GM12875 (cell line): Measurements from ENCODE around the gene CRK.

Experiments used
- H3K4me3 ChIP-seq: one replicate; pipeline ENCODE4 v1.5.1; 2011; ENCODE audit warnings: low read depth, low read length, control low read depth
- CTCF ChIP-seq: IDR thresholded peaks from 2 replicates; pipeline ENCODE4 v1.5.1; 2011; ENCODE audit warnings: low read depth, mild to moderate bottlenecking, control low read depth, inconsistent platforms, low read length, moderate library complexity, borderline replicate concordance; ENCODE audit not compliant: insufficient read depth

The CRK gene

GRCh38 chr17:1471490-1471889 is 15.5 kb upstream of the CRK start:
- TF ChIP-seq CTCF: no peak

GRCh38 chr17:1470755-1471462 is 14.9 kb upstream of the CRK start:
- no peak overlapping the region for H3K4me3 ChIP-seq
- no peak for TF ChIP-seq CTCF

More at GRCh38 chr17:1471490-1471889, 15.5 kb upstream of the CRK start:
- no peak overlapping the region for H3K4me3 ChIP-seq

GRCh38 chr17:1470071-1470754 is 14.2 kb upstream of the CRK start:
- H3K4me3 ChIP-seq: no peak overlapping the region
- no peak for TF ChIP-seq CTCF

GRCh38 chr17:1469231-1469852 is 13.3 kb upstream of the CRK start:
- H3K4me3 ChIP-seq: no peak overlapping the region
- no peak for TF ChIP-seq CTCF

GRCh38 chr17:1467898-1468492 is 12.0 kb upstream of the CRK start:
- no peak overlapping the region for H3K4me3 ChIP-seq
- no peak for TF ChIP-seq CTCF

- TF ChIP-seq CTCF: no peak
Measured at GRCh38 chr17:1467258-1467657, 11.2 kb upstream of the CRK start.

More at GRCh38 chr17:1467258-1467657, 11.2 kb upstream of the CRK start:
- no peak overlapping the region for H3K4me3 ChIP-seq
